GM10248 (cell line): Measurements from ENCODE around the gene CSNK2A1.

Experiments
- CTCF ChIA-PET: fragments of 300-600 bp; sonication (Branson Sonifier 250); formaldehyde crosslinking; extraction: SDS; loops from one replicate; lab custom pipeline; 2021; ENCODE audit warnings: antibody characterized with exemption; lab: Yijun Ruan, JAX
- POLR2A ChIA-PET: fragments of 350-650 bp; sonication (Branson Sonifier 250); formaldehyde crosslinking; extraction: SDS; loops from one replicate; lab custom pipeline; 2020; ENCODE audit warnings: antibody characterized with exemption; lab: Yijun Ruan, JAX
- DNase-seq: peaks from one replicate; pipeline ENCODE4 v3.0.0; 2012; ENCODE audit errors: extremely low spot score
- CTCF ChIP-seq: IDR thresholded peaks from 2 replicates; pipeline ENCODE4 v1.5.1; 2012; ENCODE audit warnings: mild to moderate bottlenecking, low read depth; ENCODE audit errors: extremely low read depth, missing control alignments, control extremely low read depth

CSNK2A1 gene

GRCh38 chr20:558117-558516, 14.5 kb upstream of the CSNK2A1 start:
- POLR2A ChIA-PET = no interaction called here
- CTCF ChIA-PET = interaction anchor here (1.7 kb wide), 1 partner anchor 87 kb away, joined by 5 read pairs; no protein-coding TSS in a partner anchor
- no peak for DNase-seq
- no peak for TF ChIP-seq CTCF

DNA sequence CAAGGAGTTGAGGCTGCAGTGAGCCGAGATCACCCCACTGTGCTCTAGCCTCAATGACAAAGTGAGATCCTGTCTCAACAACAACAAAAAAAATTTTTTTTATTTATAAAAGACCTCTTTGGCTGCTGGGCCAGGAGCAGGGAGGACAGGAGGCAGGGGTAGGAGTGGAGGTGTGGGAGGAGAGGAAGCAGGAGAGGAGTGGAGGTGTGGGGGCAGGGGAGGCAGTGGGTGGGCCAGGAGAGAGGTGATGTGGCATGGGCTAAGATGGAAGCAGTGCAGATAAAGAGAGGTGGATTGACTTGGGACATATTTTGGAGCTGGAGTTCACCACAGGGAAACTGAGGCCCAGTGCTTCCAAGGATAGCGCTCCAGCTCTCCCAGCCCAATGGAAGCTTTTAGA, 13.4 kb upstream of the CSNK2A1 start:
- POLR2A ChIA-PET = no interaction called here
- CTCF ChIA-PET = interaction anchor here (0.8 to 1.7 kb wide), 2 partner anchors 13 to 88 kb away, joined by 4 to 5 read pairs; no protein-coding TSS in a partner anchor
- no peak for DNase-seq

DNA sequence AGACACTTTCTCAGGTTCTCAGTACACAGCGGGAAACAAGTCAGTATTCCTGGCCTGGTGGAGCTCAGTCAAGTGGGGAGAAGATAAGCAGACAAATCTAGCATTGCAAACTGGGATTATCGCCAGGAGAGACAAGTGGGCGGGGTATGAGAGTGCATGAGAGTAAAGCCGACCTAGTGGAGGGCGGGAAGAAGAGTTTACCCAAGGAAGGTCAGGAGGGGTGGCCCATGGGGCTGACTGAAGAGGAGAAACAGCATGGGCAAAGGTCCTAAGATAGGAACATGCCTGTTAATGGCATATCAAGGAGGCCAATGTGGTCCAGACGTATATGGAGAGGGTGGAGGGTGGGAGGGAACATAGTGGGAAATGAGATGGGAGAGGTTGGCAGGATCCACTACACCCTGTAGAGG, 12.4 kb upstream of the CSNK2A1 start:
- no peak for TF ChIP-seq CTCF
- no peak for DNase-seq
- ChIA-PET CTCF (interaction anchor here (0.7 to 1.9 kb wide), 2 partner anchors 12 to 28 kb away, joined by 3 to 6 read pairs; partner anchors contain the start of gene CSNK2A1), POLR2A (no interaction called here)

More for the DNA sequence above, 13.4 kb upstream of the CSNK2A1 start:
- no peak for TF ChIP-seq CTCF

GRCh38 chr20:550611-551010, 7.0 kb upstream of the CSNK2A1 start:
- no peak for TF ChIP-seq CTCF
- DNase-seq = no peak
- ChIA-PET CTCF (interaction anchor here (1.6 to 9.3 kb wide), 2 partner anchors 11 to 116 kb away, joined by 3 to 63 read pairs; no protein-coding TSS in a partner anchor), POLR2A (no interaction called here)

DNA sequence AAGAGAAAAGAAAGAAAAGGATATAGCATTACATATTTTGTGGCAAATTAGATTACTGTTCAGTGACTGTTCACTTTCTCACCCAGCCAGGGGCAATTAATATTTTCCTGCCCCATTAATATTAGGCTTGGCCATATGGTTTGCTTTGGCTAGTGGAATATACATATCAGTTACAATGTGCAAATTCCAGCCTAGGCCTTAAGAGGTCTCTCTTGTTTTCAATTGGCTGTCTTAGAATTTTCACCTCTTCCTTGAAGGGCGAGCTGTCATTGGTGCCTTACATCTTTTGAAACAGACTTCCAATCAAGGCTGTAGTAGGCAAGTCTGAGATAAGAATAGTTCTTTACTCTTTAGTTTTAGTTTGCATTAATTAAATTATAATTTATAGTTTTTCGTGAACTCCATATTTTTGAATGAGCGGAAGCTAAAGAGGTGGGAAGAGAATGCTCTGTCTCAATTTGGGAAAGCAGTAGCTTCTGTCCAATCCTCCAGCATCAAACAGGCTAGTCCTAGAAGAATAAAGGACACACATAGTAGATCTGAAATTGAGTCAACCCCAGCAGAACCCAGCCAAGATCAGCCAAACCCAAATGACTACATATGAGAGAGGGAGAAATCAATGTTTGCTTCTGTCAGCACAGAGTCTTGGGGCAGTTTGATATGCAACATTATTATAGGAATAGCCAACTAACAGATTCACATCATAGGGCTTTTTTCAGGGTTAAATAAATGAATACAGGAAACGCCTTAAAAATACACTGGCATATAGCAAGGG, 6.3 kb upstream of the CSNK2A1 start:
- POLR2A ChIA-PET = no interaction called here
- DNase-seq = no peak

More for the DNA sequence above, 6.3 kb upstream of the CSNK2A1 start:
- TF ChIP-seq CTCF = no peak
- CTCF ChIA-PET = interaction anchor here (1.1 to 9.3 kb wide), 3 partner anchors 12 to 117 kb away, joined by 3 to 63 read pairs (median 3); no protein-coding TSS in a partner anchor
